ENCODE data around the gene FCRL1. TPM values are rescaled to one million over a fixed set of nuclear protein-coding genes. Genes with fewer than 3 reads are reported as not detected.

FCRL1 gene
- polyA plus RNA-seq, 1 of the 3 experiments (the other 2 are of a cell fraction), result not detected

- TF ChIP-seq ZBTB33 (IDR thresholded peaks at IDR 0.05; ENCODE audit: borderline replicate concordance, low read depth) (no peak), EP300 (IDR thresholded peaks at IDR 0.05; ENCODE audit: borderline replicate concordance in 1 of 2, low read depth in 1 of 2, low read length in 1 of 2) (no peak), IRF3 (IDR thresholded peaks at IDR 0.05; ENCODE audit: low read depth, low read length) (no peak), GATA2 (CRISPR knock-in tag; IDR thresholded peaks at IDR 0.05) (no peak)
Observed at GRCh38 chr1:157758018-157758417, 61.9 kb downstream of the FCRL1 start (continued).

GRCh38 chr1:157753611-157754010 is 66.3 kb downstream of the FCRL1 start:
- H2AFZ ChIP-seq (ENCODE audit: low read depth), result no peak overlapping the region
- no peaks in the 10 kb centered on the region for H3K9me2 ChIP-seq
- no peak overlapping the region for H3K4me2 ChIP-seq
- no peaks in the 10 kb centered on the region for H3K4me1 ChIP-seq (ENCODE audit: control insufficient read depth in 1 of 2, insufficient read depth in 2 of 2, low read depth in 1 of 2, low read length in 1 of 2)
- no peaks in the 10 kb centered on the region for H3K36me3 ChIP-seq (replicated peaks in 1 of 2; ENCODE audit: control insufficient read depth in 1 of 2, insufficient read depth in 2 of 2, low read length in 1 of 2)
- no peak overlapping the region for H3K9ac ChIP-seq
- H3F3A ChIP-seq (replicated peaks; ENCODE audit: insufficient read depth), result no peaks in the 10 kb centered on the region
- H3K9me3 ChIP-seq, result no peaks in the 10 kb centered on the region
- H4K20me1 ChIP-seq (ENCODE audit: insufficient read depth), result no peaks in the 10 kb centered on the region
- ChIA-PET POLR2A (no interaction called here), CTCF (no interaction called here)
- WGBS (ENCODE audit: low lambda C conversion rate), result 0% methylated on average over 1 of the region's 1 CpG
- no peaks in the 10 kb centered on the region for H3K79me2 ChIP-seq (ENCODE audit: insufficient read depth)
- no peak overlapping the region for H3K27ac ChIP-seq (ENCODE audit: low read depth in 2 of 2, low read length in 1 of 2)
- DNase-seq, result no peak
- TF ChIP-seq IRF3 (IDR thresholded peaks at IDR 0.05; ENCODE audit: low read depth, low read length) (no peak), PBX3 (IDR thresholded peaks at IDR 0.05) (no peak), USF1 (IDR thresholded peaks at IDR 0.05; ENCODE audit: borderline replicate concordance, low read depth) (no peak)
- no peaks in the 10 kb centered on the region; the same call in 1 of the 2 replicates for H3K27me3 ChIP-seq (ENCODE audit: insufficient read depth)
- H3K4me3 ChIP-seq (ENCODE audit: low read depth in 2 of 2, low read length in 1 of 2), result no peak overlapping the region

GRCh38 chr1:157751283-157751682 is 68.6 kb downstream of the FCRL1 start:
- 1% methylated on average over 3 of the region's 3 CpGs for WGBS (ENCODE audit: low lambda C conversion rate)
- H3K79me2 ChIP-seq (ENCODE audit: insufficient read depth), result no peaks in the 10 kb centered on the region
- TF ChIP-seq RAD21 (IDR thresholded peaks at IDR 0.05; ENCODE audit: low read length) (no peak), TCF12 (IDR thresholded peaks at IDR 0.05) (no peak), ELF1 (IDR thresholded peaks at IDR 0.05) (no peak), EZH2phosphoT487 (IDR thresholded peaks at IDR 0.05; ENCODE audit: borderline replicate concordance, low read depth) (no peak), CHD2 (IDR thresholded peaks at IDR 0.05; ENCODE audit: low read length, partially characterized antibody) (no peak), SIN3A (IDR thresholded peaks at IDR 0.05; ENCODE audit: borderline replicate concordance, low read depth, low read length) (no peak), RCOR1 (IDR thresholded peaks at IDR 0.05; ENCODE audit: low read length) (no peak), FOXM1 (IDR thresholded peaks at IDR 0.05; ENCODE audit: low read depth) (no peak), NRF1 (IDR thresholded peaks at IDR 0.05; ENCODE audit: low read depth, low read length) (no peak), NFIC (IDR thresholded peaks at IDR 0.05; ENCODE audit: borderline replicate concordance) (no peak), FOXJ3 (CRISPR knock-in tag; IDR thresholded peaks at IDR 0.05) (no peak), CTCF (IDR thresholded peaks at IDR 0.05) (no peak), GABPA (IDR thresholded peaks at IDR 0.05; ENCODE audit: low read depth) (no peak)

More at GRCh38 chr1:157751283-157751682, 68.6 kb downstream of the FCRL1 start:
- no peaks in the 10 kb centered on the region; the same call in 1 of the 2 replicates for H3K27me3 ChIP-seq (ENCODE audit: insufficient read depth)
- H2AFZ ChIP-seq (ENCODE audit: low read depth), result no peak overlapping the region
- H3K4me1 ChIP-seq (ENCODE audit: control insufficient read depth in 1 of 2, insufficient read depth in 2 of 2, low read depth in 1 of 2, low read length in 1 of 2), result no peaks in the 10 kb centered on the region
- no peaks in the 10 kb centered on the region for H3F3A ChIP-seq (replicated peaks; ENCODE audit: insufficient read depth)
- H3K9ac ChIP-seq, result no peak overlapping the region
- POLR2A ChIA-PET, result no interaction called here
- H3K4me2 ChIP-seq, result no peak overlapping the region
- H3K36me3 ChIP-seq (replicated peaks in 1 of 2; ENCODE audit: control insufficient read depth in 1 of 2, insufficient read depth in 2 of 2, low read length in 1 of 2), result no peaks in the 10 kb centered on the region
- CTCF ChIA-PET, result interaction anchor here (1.5 kb wide), 1 partner anchor 19 kb away, joined by 3 read pairs; no protein-coding TSS in a partner anchor
- no peaks in the 10 kb centered on the region for H3K9me2 ChIP-seq
- no peaks in the 10 kb centered on the region for H3K9me3 ChIP-seq
- H3K4me3 ChIP-seq (ENCODE audit: low read depth in 2 of 2, low read length in 1 of 2), result no peak overlapping the region
- DNase-seq, result no peak
- H4K20me1 ChIP-seq (ENCODE audit: insufficient read depth), result no peaks in the 10 kb centered on the region
- H3K27ac ChIP-seq (ENCODE audit: low read depth in 2 of 2, low read length in 1 of 2), result no peak overlapping the region
